SU-DHL-6 (cell line): Measurements from ENCODE around the gene ARHGEF1.

ENCODE experiments used
- CTCF ChIP-seq: fragments of 200-600 bp; sonication (generic); IDR thresholded peaks from one replicate; pipeline ENCODE4 v1.5.1; 2017; ENCODE audit warnings: antibody characterized with exemption, mild to moderate bottlenecking, low read length, moderate library complexity; ENCODE audit not compliant: insufficient read depth, poor library complexity, severe bottlenecking
- EZH2phosphoT487 ChIP-seq: fragments of 200-600 bp; sonication (generic), shearing (Covaris generic); conservative IDR thresholded peaks from 2 replicates; pipeline ENCODE4 v1.6.1; 2018; ENCODE audit warnings: mild to moderate bottlenecking, antibody characterized with exemption, low read length, moderate library complexity, mixed read lengths

DNA sequence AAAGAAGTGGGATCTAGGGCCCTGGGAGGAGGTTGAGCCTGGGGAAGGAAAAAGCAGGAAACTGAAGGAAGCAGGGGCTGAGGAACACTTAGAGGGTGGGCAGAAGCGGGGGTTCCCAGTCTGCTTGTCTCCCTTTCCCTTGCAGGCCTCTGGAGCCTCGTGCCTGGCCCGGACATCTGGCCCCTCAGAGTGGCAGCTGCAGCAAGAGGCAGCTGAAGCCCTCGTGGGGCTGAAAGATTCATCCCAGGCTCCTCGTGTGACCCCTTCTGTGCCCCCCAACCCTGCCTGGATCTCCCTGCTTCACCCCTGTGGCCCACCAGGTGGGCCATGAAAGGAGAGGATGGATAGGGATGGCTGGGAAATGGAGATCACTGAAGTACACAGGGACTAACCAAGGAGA is 32.6 kb upstream of the ARHGEF1 start:
- TF ChIP-seq CTCF (no peak), EZH2phosphoT487 (no peak)
